ENCODE measurements around the gene SMCR8.

The SMCR8 gene

GRCh38 chr17:18363101-18364049 lies 48.3 kb downstream of the SMCR8 start, which contains the start of gene SHMT1:
Gene SHMT1, minus strand, starts transcription at chr17:18363550. Its CDS starts 7,569 bp downstream, at chr17:18355981.
- peak; percentile 74 to 83 for DNase-seq (ENCODE audit: low read depth in 1 of 2, low spot score in 1 of 2)
- Histone ChIP-seq H3K27me3 (ENCODE audit: insufficient read depth, poor library complexity, severe bottlenecking) (no peaks in the 10 kb centered on the region), H3K4me3 (replicated peaks; ENCODE audit: insufficient read depth, low read length) (peak within 1 kb of the TSS; percentile 72), H3K27ac (replicated peaks) (peak within 1 kb of the TSS; percentile 49)
- TF ChIP-seq SPI1 (IDR thresholded peaks at IDR 0.05; ENCODE audit: borderline replicate concordance, low read depth) (no peak), GABPA (IDR thresholded peaks at IDR 0.05; ENCODE audit: low read depth) (no peak), POLR2AphosphoS5 (IDR thresholded peaks at IDR 0.05; ENCODE audit: low read depth) (peak; percentile 37; the same call in 1 of the 2 replicates)
- TF ChIP-seq, protein P1, sequence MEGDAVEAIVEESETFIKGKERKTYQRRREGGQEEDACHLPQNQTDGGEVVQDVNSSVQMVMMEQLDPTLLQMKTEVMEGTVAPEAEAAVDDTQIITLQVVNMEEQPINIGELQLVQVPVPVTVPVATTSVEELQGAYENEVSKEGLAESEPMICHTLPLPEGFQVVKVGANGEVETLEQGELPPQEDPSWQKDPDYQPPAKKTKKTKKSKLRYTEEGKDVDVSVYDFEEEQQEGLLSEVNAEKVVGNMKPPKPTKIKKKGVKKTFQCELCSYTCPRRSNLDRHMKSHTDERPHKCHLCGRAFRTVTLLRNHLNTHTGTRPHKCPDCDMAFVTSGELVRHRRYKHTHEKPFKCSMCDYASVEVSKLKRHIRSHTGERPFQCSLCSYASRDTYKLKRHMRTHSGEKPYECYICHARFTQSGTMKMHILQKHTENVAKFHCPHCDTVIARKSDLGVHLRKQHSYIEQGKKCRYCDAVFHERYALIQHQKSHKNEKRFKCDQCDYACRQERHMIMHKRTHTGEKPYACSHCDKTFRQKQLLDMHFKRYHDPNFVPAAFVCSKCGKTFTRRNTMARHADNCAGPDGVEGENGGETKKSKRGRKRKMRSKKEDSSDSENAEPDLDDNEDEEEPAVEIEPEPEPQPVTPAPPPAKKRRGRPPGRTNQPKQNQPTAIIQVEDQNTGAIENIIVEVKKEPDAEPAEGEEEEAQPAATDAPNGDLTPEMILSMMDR (IDR thresholded peaks at IDR 0.05; ENCODE audit: insufficient read depth, low read length) = no peak

GRCh38 chr17:18364166-18364565 lies 49.1 kb downstream of the SMCR8 start:
- TF ChIP-seq GABPA (IDR thresholded peaks at IDR 0.05; ENCODE audit: low read depth) (no peak), POLR2AphosphoS5 (IDR thresholded peaks at IDR 0.05; ENCODE audit: low read depth) (no peak), REST (IDR thresholded peaks at IDR 0.05; ENCODE audit: insufficient replicate concordance, low read depth) (no peak), SPI1 (IDR thresholded peaks at IDR 0.05; ENCODE audit: borderline replicate concordance, low read depth) (no peak)
- TF ChIP-seq, protein P1 (IDR thresholded peaks at IDR 0.05; ENCODE audit: insufficient read depth, low read length) = no peak
- Histone ChIP-seq H3K4me3 (replicated peaks; ENCODE audit: insufficient read depth, low read length) (no peak overlapping the region), H3K27ac (replicated peaks) (no peak overlapping the region), H3K27me3 (ENCODE audit: insufficient read depth, poor library complexity, severe bottlenecking) (no peaks in the 10 kb centered on the region)
- DNase-seq (ENCODE audit: low read depth in 1 of 2, low spot score in 1 of 2) = no peak

DNA sequence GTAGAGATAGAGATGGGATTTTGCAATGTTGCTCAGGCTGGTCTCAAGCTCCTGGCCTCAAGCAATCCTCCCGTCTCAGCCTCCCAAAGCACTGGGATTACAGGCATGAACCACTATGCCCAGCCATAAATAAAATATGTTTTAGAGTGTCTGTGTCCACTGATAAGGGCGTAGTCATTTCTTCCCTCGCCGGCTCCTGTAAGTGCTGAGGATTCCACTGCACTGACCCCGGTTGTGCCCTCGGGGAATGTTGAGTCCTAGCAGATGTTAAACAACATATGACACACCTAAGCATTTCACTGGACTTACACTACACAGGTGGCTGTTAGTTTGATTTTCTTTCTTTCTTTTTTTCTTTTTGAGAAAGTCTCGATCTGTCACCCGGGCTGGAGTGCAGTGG lies 53.9 kb downstream of the SMCR8 start:
- Histone ChIP-seq H3K27me3 (ENCODE audit: insufficient read depth, poor library complexity, severe bottlenecking) (no peaks in the 10 kb centered on the region), H3K27ac (replicated peaks) (no peak overlapping the region), H3K4me3 (replicated peaks; ENCODE audit: insufficient read depth, low read length) (no peak overlapping the region)
- TF ChIP-seq REST (IDR thresholded peaks at IDR 0.05; ENCODE audit: insufficient replicate concordance, low read depth) (no peak), POLR2AphosphoS5 (IDR thresholded peaks at IDR 0.05; ENCODE audit: low read depth) (no peak), SPI1 (IDR thresholded peaks at IDR 0.05; ENCODE audit: borderline replicate concordance, low read depth) (no peak), GABPA (IDR thresholded peaks at IDR 0.05; ENCODE audit: low read depth) (no peak)
- TF ChIP-seq, protein P1 (IDR thresholded peaks at IDR 0.05; ENCODE audit: insufficient read depth, low read length) = no peak
- no peak for DNase-seq (ENCODE audit: low read depth in 1 of 2, low spot score in 1 of 2)

All from HL-60 (cell line).